ENCODE results near the gene SSTR1.

The SSTR1 gene

DNA sequence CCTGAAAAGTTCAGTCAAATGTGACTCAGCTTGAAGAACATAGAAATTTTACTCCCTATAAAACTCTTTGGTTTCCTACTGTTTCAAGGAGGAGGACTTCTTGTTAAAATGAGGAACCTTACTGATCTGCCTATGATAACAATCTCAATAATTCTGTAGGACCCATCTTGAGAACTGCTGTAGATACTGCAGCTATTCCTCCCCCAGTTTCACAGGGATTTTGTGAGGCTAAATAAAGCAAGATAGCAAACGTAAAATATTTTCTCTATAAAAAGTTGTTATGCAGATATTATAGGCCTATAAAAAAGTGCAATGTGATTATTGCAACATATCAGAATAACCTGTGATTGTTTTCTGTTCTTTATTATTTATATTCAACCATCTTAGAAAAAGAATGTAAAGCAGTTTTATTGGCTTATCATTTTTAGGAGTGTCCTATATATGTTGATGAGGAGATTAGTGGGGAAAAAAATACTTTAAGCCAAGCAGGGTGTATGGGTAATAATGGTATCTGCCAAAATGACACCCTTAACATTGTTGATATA lies 36.1 kb downstream of the SSTR1 start:
- no peak for DNase-seq

DNA sequence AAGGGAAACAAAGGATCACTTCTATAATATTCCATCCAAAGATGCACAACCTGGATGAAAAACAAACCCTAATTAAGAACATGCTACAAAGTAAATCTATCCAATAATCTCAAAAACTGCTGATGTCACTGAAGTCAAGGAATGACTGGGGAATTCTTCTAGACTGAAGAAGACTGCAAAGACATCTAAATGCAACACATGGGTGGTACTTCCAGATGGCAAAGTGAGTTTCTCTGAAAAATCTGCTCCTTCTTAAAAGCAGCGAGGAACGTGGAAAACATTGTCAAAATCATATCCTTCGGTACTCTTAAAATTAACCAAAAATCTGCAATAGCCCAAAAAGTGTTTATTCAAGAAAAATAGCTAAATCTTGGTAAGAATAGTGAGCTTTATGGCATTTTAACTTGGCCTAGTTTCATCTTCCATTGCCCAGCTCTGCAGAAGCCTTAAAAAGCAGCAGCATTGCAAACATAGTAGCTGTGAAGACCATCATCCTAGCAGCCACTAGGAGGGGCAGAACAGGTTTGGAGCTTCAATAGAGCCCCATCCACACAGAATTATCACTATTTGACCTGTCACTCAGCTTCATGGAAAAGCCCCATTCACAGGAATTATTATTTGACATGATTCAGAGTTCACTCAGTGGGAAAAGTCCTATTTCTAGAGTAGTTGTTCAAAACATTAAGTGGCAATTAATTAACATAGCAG lies 40.8 kb downstream of the SSTR1 start:
- no peak for DNase-seq

DNA sequence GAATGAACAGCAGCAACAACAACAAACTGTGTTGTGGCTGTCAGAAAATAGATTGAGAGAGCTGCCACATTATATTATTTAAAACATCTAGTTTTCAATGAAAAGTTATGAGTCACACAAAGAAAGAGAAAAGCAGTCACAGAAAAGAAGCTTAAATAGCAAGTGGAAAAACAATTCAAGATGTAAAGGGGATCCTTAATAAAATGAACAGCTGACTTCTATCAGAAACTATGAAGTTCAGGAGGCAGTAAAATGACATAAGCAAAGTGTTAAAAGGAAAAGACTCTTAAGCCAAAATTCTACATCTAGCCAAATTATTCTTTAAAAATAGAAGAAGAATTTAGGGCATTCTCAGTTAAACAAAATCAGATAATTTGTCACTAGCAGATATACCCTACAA lies 42.6 kb downstream of the SSTR1 start:
- DNase-seq, result no peak

DNA sequence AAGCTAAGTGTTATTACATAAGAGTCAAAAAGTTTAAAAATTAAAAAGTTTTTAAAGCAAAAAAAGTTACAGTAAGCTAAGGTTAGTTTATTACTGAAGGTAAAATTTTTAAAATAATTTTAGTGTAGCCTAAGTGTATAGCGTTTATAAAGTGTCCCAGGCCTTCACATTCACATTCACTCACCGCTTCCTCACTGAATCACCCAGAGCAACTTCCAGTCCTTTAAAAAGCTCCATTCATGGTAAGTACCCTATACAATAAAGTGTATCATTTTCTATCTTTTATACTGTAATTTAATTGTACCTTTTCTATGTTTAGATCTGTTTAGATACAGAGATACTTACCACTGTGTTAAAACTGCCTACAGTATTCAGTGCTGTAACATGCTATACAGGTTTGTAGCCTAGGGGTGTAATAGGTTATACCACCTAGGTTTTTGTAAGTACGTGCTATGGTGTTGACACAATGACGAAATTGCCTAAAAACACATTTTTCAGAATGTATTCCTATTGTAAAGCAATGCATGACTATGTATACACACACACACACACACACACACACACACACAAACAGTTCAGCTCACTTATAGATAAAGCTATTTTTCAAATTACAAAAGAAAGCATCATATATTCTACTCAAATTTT lies 44.5 kb downstream of the SSTR1 start:
- no peak for DNase-seq

DNA sequence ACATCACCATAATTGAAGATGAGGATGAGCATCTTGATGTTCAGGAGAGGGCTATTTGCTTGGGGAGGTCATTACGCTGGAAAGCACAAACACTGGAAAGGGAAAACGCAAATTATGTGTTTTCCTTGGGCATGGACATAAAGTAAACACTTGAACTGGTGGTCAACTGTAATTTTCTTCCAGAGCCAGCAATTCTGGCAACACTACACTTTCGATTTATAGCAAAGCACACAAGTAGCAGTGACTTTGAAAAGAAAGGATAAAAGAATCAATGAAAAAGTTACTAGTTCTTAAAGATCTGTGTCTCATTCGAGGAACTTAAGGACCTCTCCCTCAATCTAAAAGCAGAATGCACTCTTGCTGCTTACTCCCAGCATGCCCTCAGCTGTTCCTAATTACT lies 46.0 kb downstream of the SSTR1 start:
- DNase-seq, result no peak

DNA sequence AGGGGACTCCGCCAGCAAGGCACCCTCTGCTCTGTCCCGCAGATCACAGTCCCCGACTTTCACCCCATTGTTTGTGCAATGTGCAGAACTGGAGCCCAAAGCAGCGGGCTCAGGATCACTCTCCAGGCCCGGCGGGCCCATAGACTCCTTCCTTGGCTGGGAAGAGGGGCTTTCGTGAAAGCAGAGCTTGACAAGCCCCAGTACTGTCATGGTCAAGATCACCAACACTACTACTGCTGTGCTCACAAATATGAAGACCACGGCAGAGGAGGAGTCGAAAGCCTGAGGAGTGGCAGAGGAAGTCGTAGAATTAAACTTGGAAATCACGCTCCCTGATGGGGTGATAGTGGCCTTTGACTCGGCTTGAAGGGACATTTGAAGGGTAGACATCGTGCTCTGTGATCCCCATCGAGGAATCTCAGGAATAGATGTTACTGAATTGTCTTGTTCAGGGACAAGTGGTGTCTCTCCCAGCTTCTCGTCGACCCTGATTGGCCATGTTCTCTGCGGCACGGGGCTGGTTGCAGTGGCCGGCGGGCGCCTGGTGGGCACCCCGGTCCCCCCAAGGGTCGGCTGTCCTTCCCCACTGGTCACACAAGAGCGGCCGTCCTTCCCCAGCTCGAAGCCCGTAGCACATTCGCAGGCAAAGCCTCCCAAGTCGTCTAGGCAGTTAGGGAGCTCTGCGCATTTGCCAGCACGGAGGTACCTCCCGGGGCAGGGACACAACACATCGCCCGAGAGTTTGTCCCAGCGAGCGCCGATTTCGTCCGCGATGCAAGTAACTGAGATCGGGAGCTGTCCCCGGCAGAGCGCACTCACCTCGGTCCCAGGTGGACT lies 47.1 kb downstream of the SSTR1 start:
- no peak for DNase-seq

DNA sequence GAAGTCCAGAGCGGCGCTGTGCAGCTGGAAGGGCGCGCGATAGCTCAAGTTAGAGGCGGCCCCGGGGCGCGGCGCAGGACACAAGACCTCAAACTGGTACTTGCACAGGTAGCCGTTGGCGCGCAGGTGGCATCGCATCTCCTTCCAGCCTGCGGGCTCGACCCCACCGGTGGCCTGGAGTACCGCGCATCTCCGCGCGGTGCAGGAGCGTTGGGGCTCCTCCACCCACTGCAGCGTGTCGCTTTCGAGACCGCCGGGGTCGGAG lies 47.6 kb downstream of the SSTR1 start:
- DNase-seq, result no peak

DNA sequence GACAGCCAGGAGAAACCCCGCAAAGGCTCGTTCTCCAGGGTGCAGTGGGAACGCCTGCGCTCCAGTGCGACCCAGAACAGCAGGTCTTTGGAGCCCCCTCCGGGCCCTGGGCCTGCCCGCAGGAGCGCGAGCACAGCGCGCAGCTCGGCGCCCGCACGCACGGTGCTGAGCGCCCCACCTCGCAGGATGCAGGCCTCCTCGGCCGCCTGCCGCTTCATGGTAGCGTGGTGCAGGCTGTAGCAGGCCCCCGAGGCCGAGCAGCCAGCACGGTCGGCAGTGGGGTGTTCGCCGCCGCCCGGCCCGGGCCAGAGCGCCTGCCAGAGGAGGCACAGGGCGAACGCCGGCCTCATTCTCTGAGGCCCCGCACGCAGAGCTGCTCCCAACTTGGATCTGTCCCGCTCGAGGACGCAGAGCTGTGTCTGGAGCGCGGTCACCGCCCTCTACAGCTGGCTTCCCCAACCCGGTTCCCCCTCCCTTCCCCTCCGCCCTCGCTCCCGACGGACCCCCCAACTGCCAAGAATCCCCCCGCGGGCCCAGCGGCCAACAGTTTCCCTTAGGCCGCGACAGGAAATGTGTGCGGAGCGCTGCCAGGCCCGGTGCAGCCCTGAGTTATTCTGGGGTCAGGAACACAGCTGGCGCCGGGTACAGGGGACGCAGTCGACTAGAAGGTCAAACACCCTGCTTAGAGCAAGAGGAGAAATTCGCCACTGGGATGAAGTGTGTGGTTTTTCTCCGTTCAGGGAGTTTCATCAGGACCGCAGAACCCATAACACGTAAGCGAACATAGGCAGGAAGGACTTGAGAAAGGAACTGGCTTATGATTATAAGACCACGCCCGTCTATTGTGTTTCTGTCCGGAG lies 48.2 kb downstream of the SSTR1 start, which contains the start of gene CLEC14A:
Gene CLEC14A (minus strand): TSS at position 421 of the 860 bp plus-strand sequence. CDS start 71 bp downstream, at position 350.
- no peak for DNase-seq

DNA sequence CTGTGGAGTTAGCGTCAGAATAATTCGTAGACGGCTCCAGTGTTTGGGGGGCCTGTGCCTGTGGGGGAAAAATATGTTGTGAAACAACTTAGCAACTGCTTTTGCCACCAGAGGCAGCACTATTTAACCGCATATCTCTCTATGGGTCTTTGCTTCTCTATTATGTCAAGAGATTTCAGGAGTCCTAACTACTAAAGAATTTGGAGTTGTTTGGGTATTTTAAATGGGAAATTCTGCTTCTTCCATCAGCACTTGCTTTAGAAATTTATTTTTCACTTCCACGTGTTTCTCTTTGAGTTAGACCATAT lies 48.8 kb downstream of the SSTR1 start:
- no peak for DNase-seq

DNA sequence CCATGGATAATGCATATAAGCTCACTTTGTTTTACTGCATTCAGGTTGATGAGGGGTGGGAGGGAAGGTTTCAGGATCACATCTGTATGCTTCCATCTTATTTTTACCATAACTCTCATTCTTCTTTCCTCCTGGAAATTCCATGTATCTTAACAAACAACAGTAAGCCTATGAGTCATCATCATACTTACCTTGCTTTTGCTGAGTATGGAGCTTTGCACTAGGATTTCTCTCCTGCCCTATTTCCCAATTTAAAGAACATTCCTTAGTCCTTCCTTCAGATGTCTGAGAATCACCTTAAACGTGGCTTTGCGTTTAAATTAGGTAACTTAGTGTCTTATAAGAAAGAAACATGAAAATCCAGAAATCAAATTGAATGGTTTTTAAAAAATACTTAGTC lies 49.8 kb downstream of the SSTR1 start:
- no peak for DNase-seq

DNA sequence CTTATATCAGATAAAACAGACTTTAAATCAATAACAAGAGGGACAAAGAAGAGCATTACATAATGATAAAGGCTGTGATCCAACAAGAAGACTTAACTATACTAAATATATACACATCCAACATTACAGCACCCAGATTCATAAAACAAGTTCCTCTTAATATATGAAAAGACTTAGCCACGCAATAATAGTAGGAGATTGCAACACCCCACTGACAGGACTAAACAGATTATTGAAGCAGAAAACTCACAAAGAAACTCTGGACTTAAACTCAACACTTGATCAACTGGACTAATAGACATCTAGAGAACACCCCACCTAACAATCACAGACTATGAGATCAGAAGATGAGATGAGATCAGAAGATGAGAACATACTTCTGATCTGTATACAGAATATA lies 53.9 kb downstream of the SSTR1 start:
- DNase-seq, result no peak
